ENCODE measurements around the gene SLC9A7.
A peak's percentile ranks its signal among the peaks of the same experiment; 100 is the strongest.

Gene SLC9A7

DNA sequence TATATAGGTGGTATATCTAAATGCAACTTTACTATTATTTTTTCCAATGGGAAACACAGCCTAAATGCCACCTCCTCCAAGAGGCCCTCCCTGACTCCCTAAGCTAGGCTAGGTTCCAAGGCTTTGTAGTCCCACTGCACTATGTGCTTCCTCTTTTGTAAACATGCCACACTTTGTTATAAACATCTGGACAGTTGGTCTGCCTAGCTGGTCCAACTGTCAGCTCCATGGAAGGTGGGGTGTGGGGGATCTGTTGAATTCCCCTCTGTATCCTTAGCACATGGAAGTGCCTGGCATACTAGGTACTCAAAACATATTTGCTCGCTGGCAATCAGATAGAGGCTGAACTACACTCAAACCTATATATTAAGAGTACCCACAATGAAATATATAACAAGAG lies 63.4 kb downstream of the SLC9A7 start:
- DNase-seq: no peak

DNA sequence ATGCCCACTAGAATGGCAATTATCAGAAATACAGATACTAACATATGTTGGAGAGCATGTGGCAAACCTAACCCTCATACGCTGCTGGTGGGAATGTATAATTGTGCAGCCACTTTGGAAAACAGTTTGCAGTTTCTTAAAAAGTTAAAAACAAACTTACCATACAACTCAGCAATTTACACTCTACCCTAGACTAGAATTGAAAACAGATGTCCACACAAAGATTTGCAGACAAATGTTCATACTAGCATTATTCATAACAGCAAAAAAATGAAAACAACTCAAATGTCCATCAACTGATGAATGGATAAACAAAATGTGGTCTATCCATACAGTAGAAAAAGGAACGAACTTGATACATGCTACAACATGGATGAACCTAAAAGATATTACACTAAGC lies 64.4 kb downstream of the SLC9A7 start:
- DNase-seq: no peak

DNA sequence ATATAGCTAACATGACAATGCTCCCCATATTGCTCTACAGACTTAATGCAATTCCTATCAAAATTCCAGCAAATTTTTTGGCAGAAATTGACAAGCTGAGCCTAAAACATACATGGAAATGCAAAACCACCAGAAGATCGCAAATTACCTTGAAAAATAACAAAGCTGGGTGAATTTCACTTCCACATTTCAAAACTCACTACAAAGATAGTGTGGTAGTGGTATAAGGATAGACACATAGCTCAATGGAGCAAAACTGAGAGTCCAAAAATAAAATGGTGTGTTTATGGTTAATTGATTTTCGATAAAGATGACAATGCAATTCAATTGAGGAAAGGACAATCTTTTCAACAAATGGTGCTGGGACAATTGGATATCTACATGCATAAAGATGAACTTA lies 65.8 kb downstream of the SLC9A7 start:
- no peak for DNase-seq

DNA sequence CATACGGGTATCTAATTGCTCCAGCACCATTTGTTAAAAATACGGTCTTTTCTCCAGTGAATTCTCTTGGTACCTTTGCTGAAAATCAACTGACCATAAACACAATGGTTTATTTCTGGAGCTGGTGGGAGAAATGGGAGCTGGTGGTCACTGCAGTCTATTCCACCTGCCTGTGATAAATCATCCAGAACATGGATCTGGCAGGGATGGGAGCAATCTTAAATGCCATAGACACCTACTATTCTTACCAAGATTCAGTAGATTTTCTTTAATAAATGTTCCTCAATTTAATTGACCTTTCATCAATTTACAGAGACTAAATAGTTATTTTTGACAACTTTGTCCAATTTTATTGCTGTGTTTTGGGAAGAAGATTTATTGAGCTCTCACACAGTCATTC lies 68.1 kb downstream of the SLC9A7 start:
- no peak for DNase-seq

DNA sequence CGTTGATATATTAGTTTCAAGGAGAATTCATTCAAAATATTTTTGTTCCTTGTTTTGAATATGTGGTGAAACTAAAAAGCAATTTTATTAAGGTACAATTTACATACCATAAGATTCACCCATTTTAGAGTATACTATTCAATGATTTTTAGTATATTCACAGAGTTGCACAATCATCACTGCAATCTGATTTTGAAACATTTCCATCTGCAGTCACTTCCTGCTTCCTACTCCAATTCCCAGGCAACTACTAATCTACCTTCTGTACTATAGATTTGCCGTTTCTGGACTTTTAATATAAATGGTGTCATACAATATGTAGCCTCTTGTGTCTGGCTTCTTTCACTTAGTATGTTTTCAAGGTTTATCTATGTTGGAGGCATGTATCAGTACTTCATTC lies 71.3 kb downstream of the SLC9A7 start:
- DNase-seq: no peak

DNA sequence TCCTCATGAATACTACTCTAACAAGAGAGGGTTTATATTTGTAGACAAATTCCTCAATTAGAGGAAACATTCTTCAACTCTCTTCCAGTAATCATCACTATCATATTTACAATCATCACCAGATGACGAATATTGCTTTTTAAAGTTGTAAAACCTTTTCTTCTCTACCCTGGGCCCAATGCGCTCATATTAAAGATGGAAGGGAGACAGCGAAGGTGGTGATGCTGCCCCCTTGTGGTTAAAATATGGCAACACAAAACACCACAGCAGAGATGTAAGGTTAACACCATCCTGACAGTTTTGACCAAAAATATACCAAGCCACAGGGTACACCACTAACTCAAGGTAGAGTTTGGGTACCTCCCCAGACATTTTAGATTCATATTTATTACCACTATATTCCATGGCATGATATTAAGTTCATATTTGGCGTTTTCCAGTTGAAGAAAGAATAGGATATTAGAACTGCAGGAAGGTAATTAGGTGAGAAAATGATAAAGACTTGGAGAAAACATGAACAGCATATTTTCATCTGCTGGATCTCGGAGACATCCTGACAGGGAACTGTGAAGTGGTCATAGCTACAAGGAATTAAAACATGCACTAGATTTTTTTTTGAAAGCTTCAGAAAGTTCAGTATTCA lies 72.8 kb downstream of the SLC9A7 start:
- peak; percentile 1 for DNase-seq

DNA sequence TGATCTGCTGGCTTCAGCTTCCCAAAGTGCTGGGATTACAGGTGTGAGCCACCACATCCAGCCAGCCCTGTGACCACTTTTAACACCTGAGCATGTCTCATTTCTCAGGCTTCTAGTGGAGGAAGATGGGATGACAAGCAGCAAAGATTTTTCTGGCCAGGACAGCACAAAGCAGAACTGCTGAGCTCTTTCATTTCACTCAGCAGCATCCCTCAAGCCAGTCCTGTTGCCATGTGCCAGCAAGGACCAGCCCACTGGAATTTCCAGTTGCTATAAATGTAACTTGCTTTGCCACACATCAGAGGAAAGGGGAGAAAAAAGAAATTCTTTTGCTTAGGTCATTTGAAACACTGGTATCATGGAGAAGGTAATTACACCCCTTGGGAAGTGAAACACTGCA lies 75.9 kb downstream of the SLC9A7 start:
- no peak for DNase-seq

DNA sequence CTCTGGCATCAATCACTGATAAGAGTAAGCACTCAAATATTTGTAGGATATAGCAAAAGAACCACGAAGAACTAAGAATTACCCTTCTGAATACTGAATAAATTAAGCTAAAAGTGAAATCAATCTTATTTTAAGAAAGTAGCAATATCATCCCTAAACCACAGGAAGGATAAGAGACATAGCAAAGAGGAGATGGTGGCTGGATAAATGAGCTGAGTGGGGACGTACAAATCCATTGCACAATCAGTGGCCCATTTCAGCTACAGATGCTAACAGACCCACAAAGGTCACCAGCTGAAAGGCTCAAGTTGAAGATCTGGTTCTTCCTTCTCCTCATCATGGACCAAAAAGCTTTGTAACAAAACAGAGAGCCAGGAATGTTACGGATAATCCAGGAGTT lies 77.1 kb downstream of the SLC9A7 start:
- no peak for DNase-seq

DNA sequence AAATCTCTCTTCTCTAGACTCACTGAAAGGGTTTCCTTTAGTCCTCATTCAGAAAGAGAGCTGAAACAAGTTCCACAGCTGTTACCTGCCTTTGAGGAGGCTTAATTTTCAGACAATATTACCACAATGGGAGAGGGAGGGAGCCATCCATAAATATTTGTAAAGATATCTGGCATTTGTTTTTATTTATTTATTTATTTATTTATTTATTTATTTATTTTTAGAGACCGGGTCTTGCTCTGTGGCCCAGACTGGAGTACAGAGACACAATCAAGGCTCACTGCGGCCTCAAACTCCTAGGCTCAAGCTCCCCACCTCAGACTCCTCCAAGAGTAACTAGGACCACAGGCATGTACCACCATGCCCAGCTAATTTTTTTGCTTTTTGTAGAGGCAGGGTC lies 80.7 kb downstream of the SLC9A7 start:
- DNase-seq: no peak

DNA sequence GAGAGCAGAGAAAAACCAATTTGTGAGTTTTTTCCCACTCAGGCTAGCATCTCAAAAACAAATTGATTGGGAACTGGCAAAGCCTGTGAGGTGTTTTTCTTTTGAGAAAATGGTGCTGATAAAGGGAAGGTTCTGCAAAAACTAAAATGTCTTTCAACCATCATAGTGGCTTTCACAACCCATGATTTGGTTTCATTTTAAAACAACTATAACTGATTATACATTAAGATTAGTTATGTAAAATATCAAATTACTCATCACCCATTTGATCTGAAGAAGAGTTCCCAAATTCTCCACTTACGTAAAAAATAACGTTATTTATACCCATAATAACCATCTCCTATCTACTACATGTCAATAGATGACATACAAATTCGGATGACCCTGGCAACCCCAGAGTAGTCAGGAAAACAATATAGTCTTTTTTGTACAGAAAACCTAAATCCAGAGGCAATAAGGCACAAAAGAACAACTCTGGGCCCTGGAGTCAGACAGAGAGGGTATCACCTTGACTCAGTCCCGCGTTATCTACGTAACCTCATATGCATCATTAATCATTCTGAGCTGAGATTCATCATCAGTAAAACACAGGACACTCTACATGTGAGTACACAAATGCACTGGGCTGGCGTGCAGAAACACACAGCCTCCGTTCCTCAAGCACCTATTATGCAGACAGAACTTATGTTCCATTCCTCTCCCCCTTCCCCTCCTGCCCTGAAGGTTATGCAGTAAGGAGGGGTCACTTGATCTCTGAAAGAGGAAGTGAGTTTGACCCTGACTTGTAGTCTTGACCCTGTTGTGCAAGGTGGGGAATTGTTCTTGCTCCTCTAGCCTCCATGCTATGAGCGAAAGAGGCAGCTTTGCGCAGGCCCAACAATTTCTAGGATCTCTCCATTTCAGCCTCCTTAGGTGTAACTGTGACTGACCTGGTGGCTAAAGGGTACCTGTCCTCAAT lies 82.2 kb downstream of the SLC9A7 start:
- no peak for DNase-seq

DNA sequence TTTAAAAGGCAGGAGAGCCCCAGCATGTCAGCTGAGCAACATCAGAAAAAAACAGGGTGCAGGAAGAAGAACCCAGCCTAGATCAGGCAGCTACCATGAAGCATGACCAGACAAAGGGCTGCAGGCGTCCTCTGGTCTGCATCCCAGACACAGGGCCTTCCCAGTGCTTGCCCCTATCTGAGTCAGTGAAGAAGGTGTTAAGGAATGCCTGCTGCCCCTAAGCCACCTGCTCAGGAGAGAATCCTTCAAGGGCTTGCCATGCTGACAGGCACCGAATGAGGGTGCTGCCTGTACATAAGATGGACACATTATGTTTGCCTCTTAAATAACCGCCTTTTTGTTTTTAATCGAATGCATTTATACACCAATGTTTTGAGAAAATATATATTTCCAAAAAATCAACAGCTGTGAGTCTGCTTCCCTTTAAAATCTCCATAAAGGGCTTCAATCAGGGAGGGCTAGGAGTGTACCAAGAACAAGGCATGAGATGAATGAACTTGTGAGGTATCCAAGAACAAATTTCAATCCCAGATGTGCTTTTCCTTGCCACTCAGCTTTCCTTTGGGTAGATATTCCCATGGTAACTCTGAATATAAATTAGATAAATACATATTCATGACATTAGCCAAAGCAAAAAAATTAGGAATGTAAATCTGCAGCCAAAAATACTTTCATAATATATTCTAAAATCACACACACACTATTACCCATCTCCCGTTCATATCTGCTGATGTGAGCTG lies 85.1 kb downstream of the SLC9A7 start:
- no peak for DNase-seq

DNA sequence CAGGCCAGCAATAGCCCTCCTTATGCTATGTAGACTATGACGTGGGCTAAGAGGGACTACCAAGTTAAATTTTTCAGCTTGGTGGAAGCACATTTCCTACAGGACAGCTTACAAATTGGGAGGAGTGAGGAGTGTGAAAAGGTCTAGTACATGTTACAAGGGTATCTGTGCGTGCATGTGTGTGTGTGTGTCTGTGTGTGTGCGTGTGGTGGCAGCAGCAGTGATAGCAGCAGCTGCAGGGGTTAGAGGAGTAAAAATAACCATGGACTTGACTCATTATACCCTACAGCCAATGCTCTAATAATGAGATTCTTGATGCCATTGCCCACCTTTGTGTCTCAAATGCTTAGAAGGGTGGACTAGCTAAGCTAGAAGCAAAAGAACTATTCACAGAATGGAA lies 88.6 kb downstream of the SLC9A7 start:
- no peak for DNase-seq

DNA sequence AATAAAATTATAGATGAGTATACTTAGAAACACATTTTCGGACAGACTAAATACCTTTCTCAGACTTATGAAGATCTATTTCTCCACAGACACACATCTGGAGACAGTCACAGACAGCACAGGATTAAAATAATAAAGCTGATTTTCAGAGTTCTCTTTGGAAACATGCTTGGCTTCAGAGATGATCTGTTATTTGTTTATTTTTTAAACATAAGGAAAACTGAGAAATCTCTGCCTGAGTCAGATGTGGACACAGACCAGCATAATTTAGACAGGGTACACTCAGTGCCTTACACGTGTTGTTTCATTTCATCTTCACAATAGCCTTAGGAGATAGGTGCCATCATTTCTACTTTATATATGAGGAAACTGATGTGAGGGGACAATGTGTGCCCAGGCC lies 92.1 kb downstream of the SLC9A7 start:
- no peak for DNase-seq

DNA sequence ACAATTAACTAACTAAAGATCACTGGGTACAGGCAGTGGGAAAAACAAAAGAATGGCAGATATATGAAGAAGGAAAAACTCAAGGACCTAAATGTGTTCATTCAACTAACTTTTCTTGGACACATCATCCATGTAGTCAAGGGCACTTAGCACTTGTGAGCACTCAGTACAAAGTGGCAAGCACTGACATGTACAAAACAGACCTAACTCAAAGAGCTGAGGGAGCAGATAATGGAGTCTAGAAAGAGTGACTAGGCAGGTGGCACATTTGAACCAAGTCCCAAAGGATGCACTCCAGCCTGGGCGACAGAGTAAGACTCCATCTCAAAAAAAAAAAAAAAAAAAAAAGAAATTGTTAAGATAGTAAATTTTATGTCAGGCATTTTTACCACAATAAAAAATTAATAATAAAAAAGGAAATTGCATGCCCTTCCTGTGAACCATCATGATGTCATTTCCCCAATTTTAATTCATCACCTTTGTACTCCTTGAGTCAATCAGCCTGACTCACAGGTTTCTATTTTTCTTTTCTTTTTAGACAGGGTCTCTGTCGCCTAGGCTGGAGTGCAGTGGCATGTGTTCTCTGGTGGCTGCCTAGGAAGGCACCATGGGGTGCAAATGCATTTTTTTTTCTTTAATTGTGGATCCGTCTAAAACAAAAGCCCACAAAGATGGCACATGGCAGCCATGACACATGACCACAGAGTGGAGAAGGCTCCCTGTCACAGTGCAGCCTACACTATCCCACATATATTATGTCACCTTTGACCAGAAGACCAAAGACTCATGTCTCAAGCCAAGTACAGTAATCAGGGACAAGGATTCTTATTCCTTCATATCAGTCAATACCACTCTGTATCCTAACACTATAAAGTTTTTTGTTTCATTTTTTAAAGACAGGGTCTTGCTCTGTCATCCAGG lies 93.4 kb downstream of the SLC9A7 start:
- no peak for DNase-seq

DNA sequence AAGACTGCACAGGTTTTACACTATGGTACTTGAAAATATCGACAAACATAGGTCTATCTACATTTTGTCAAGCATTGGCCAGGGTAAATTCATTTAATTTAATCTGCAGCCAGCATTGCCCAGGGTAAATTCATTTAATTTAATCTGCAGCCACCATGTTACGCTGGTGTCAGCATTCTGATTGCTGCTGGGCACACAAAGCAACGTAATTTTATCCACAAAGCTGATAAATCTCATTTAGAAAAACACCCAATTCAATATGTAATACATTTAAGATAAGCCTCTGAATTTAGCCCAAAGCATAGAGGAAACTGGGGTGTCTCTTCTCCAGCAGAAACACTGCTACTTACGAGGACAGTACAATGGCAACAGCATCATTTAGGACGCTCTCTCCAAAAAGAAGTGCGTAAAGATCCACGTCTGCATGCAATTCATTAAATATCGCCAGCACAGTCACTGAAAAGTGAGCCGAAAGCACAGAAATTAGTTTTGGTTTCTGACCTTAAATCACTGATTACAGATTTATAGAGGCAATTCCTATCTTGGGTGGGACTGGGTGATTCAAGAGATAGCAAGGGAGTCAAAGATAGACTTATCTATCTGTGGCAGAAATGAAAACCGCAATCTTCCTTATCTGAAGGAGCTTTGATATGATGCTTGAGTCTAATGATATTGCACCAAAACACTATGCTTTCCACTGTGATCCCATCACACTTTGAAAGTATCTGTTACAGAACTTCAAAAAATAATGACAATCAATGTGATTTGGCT lies 96.5 kb downstream of the SLC9A7 start:
- DNase-seq: no peak

DNA sequence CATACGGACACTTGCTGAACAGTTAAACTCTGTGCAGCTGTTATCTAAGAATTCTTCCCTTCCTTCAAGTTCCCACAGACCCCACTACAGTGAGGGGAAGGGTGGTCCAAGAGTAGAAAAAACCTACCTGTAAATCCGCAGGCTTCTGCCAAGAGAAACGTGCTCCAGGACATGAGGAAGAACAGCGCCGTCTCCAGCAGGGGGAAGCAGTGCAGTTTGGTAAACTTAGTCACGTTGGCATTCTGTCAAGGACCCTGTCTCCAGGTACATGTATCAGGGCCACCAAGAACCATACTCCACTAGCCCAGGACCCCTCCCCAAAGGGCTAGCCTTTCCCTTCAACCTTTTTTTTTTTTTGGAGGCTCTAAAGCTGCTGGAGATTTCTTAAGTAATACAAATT lies 105.4 kb downstream of the SLC9A7 start:
- no peak for DNase-seq

DNA sequence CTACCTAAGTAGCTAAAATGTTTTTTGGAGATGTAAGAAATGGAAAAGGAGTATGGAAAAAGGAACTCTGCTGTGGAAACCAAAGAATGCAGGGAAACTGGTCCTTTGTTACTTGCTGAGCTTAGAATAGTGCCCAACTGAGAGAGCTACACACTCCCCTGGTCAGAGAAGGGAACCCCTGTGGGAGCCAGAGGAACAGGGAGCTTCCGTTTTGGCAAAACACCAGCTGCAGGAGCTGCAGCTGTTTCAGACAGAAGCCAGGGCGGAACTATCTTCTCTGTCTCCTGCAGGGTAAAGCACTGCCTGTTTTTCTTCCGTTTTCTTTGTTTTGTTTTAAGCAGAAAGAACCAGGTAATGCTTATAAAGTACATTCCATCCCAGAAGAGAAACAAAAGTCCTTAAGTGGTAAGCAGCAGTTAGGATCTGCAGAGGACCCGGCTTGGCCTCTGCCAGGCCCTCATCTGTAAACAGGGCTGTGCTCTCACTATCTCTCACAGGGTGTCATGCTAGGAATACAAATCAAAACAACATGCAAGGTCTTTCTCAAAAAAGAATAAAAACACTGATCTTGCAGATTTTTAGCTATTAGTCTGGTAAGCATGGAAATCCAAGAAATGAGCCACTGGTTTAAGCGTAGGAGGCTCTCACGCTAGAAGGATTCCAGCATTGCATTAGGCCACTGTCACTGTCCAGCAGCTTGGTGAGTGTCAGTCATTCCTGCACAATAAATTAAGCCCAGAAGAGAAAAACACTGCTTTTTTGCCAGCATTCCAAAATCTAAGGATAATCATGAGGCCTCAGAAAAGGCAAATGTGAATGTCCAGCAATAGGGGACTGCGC lies 109.3 kb downstream of the SLC9A7 start:
- no peak for DNase-seq

DNA sequence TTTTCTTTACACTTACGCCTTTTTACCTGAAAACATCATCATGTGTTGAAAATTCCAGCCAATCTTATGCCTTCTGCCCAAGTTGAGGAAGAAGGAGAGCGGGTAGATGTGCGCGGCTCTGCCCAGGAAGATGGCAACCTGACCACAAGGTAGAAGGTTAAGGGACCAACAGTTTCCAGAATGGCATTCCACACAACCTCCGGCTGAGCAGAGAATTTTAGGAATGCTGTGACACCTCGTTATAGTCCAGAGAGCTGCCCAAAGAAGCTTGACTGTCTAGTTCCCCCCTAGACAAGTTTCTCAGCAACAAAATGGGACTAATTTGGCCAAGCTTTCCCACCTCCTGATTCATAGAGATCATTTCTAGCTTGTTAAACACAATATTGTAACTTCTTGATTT lies 110.3 kb downstream of the SLC9A7 start:
- DNase-seq: no peak

DNA sequence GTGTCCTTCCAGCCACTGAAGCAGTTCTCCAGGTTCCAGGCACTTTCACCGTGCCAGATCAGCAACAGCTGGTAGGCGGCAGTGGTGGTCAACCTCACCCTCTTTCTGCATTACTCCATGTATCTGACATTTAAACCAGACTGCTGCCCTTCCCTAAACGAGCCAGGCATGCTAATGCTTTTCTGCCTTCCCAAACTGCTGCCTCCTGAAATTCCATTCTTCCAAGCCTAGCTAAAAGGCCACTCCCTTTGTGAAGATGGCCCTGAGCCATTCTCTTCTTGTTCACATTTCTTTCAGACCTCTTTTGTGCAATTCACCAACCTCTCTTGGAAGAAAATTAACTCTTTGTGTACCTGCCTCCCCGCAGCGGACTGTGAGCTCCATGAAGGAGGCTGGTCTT lies 111.7 kb downstream of the SLC9A7 start:
- DNase-seq: no peak

DNA sequence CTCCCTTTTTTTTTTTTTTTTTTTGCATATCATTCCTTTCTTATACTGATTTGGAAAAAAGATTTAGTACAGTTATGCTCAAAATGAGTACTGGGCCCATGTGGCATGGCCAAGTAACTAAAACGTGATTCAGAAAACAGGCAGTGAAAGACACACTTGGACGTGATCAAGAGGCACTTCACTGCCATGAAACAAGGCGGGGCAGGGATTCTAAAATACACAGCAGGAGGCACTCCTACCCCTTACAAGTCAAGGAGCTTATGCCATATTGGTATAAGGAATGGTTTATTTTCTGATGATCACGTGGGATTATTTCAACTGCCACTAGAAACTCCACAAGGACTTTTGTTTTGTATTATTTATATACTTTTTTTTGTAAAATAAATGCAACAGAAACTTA lies 113.3 kb downstream of the SLC9A7 start:
- DNase-seq: no peak

DNA sequence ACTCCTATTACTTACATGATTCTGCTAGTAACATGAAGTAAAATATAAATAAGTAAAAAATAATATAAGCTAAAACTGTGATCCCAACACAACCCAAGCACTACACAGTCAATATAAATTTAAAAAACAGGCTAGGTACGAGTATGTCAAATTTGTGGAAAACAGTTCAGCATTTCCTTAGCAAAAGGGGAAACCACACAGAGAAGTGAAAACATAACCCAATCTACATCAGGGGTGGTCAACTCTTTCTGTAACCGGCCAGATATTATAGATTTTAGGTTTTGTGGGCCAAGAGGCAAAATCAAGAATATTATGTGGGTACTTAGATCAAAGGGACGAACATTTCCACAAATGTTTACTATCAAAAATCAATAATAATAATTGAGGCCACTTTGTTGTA lies 115.3 kb downstream of the SLC9A7 start:
- no peak for DNase-seq

All from NCI-H2029 (cell line).